Iris pigment epithelial cell (primary cell): Measurements from ENCODE around the gene PPP2R2C.

Experiments
- DNase-seq: peaks from one replicate; pipeline ENCODE4 v3.0.0-alpha.2; 2011; ENCODE audit warnings: low read depth

Gene PPP2R2C

DNA sequence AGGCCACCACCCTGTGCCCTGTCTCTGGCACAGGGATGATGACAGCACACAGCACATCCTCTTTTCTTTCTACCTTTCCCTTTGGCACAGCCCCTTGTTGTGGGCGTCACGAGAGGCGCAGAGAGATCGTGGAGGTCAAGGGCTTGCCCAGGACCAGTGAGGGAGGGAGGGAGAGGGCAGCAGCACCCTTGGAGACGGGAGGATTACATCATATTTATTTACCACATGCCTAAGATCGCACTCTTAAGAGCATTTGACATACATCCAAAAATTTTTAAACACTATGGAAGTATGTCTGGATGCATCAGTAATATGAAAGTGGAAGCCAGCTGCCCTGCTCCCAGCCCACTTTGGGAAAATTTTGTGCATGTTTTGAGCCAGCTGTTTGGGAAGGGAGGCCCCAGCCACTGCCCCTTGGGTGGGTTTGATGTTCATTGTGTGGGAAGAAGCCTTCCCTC, 190.1 kb downstream of the PPP2R2C start:
- DNase-seq: peak; percentile 42

DNA sequence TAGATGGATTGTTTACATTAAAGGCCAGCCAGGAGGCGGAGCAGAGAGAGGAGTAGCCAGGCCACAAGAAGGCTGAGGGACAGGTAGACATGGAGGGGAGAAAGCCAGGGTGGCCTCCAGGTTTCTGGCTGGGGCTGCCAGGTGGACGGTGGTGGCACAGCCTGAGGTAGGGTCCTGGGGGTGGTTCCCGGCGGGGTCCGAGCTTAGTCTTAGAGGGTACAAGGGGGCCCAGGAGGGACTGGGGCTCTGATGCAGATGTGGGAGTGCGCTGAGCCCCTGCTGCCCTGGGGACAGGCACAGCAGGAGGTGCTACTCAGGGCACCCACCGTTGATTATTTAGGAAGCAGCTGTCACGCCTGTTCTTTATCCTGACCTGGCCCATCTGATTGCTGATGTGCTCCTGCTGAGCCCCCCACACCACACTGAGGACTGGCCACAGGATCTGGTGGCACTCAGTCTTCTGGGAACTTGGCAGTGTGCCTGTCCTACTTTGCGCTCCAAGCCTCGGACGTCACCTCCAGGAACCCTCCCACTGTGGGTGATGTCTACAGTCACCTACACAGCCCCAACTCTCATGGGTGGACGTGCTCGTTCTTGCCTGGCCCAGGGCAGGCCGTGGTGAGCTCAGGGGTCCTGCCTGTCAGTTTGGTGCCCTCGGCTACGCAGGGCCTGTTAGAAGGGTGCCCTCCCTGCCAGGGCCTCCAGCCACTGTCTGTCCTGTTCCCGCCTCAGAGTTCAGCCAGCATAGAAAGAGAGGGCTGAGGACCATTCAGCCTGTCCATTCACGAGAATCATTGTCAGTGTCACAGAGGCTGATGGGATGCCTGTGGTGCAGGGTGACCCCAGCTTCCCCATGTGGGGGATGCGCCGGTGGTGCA, 190.7 kb downstream of the PPP2R2C start:
- no peak for DNase-seq

DNA sequence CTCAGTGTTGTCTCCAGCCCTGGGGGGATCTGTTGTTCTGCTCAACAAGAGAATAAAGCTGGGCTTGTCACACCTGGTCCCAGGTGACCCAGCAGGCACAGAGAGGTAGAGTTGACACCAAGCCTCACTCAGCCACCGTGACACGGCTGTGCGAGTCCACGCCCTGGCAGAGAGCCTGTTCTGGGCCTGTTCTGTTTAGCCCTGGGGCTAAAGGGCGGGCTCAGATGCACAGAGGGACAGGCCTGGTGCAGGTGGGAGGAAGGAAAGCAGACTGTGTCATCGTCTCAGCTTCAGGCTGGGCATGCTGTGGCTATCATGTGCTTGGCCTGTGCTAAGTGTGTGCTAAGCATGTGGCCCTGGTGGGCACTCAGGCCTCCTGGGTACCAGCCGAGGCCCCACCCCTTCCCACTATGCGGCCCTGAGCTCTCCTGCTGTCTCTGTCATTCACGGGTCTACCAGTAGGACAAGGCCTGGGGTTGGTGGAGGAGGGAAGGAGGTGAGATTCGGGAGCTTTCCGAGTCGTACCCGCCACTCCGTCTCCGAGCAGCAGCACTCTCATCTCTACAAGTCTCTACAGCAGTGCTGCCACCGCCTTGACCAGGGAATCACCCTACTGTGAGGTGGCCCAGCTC, 191.9 kb downstream of the PPP2R2C start:
- DNase-seq: no peak

DNA sequence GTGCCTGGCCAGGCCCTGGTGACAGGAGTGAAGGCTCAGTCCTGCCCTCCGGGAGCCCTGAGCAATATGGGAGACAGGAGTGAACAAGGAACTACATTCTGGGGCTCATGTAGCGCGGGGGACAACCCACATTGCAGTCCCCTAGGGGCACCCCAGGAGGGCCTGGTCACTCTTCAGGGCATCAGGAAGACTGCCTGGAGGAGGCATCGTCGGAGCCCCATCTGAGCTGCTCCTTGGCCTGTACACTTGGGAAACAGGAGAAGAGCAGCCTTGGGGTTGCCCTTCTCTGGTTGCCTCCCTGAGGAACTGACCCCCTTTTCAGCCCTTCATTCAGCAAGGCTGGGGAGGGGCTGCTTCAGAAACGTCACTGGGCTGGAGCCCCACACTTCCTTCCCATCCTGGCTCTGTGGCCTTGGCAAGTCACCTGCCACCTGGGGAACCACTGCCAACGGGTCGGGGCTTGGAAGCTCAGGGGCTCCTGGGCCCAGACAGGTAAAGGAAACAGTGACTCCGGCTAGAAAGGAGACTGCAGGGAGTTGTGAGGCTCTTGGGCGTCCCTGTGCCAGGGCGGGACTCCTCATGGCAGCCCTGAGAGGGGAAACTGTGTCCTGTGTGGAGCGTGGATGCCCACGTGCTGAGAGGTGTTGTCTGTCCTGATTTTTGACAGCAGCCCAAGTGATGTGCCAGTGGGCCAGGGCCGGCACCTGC, 192.7 kb downstream of the PPP2R2C start:
- DNase-seq: no peak

DNA sequence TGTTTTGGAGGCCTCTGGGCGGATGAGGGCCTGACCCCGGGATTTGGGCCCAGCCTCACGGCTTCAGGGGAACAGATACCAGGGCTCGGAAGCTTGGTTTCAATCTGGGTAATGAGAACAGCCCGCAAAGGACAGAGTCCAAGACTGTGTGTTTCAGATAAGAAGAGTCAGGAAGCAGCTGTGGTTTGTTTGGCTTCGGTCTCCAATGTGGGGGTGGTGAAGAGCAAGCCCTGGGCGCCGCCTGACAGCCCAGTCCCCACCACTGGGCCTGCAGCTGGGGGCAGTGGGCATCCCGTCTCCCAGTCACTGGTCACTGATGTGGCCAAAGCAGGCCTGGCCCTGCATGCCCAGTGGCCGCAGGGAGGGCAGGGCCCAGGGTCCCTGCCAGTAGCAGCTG, 193.6 kb downstream of the PPP2R2C start:
- DNase-seq: peak; percentile 65

DNA sequence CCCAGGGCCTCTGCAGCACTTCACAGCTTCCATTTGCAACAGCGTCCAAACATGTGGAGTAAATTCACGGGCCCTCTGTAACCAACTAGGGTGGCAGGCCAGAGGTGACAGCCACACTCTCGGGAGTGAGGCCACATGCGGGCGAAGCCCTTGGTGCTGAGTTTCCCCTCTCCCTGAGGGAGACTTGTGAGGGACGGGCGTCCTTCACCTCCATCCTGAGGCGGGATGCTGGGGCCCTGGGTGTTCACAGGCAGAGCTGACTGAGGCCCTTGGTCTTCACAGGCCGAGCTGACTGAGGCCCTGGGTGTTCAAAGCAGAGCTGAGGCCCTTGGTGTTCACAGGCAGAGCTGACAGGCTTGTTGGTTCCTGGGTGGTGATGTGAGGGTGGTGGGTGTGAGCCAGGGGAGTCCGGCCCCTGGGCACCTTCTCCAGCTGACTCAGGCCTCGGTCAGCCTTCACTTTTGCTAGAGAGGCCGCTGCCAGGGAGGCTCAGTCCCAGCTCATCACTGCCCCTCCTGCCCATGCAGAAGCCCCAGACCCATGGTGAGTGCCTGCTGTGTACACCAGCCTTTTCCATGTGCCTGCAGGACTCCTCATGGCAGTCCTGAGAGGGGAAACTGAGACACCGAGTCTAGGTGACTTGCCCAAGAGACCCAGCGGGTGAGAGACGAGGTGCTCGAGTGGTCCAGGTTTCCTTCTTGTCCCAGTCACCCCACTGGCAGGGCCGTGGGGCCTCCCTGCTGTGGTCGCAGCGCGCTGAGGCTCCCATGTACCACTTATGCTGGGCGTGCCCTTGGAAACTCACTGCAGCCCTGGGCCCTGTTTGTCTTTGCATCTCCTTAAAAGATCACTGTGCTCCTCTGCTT, 194.2 kb downstream of the PPP2R2C start:
- DNase-seq: no peak

DNA sequence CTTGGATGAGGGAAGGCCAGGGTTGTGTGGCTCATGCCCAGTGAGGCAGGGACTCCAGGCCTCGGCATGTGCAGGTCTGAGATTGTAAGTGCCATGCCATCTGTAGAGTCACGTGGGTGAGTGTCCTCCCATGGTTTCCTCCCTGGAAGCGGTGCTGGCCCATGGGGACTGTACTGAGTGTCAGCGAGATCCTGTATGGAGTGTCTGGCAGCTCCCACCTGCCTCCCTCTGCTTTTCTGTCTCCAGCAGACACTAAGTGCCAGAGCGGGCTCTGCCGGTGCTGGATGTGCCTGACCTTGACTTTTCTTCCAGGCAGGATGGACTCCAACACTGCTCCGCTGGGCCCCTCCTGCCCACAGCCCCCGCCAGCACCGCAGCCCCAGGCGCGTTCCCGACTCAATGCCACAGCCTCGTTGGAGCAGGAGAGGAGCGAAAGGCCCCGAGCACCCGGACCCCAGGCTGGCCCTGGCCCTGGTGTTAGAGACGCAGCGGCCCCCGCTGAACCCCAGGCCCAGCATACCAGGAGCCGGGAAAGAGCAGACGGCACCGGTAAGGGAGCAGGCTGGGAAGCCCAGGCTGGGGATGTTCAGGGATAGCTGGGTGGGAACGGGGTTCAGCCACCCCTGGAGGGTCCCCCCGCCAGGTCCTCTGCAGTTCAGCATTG, 195.1 kb downstream of the PPP2R2C start:
- no peak for DNase-seq

DNA sequence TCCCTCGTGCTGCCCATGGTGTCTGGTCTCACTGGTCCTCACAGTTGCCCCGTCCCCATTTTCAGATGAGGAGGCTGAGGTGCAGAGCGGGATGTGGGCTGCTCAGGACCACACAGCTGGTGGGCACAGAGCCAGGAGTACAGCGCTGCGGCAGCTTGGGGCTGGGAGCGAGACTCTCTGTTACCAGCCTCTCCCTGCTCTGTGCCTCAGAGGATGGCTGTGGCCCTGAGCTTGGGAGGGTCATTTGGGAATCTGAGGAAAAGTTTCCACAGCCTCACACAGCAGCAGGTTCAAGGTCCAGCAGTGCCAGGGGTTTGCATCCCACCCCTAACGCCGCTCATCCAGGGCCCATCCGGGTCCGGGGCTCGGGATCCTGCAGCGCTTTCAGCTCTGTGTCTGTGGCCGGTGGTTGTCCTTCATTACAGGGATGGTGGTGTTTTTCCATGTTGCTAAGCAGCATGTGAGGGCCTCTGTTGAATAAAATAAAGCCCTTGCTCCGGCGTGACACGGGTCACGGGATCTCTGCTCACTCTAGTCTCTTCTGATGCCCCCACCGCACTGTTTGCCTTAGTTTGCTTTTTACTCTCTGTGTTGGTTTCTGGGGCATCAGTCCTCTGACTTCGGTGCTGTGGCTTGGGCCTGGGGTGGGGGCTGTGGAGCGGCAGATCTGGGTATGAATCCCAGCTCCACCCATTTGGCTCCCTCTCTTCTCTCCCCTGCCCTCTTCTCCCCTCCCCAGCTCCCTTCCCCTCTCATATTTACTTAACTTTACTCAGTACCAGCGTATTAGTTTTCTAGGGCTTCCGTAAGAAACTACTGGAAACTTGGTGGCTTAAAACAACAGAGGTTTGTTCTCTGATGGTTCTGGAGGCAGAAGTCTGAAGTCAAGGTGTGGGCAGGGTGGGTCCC, 196.3 kb downstream of the PPP2R2C start:
- no peak for DNase-seq

DNA sequence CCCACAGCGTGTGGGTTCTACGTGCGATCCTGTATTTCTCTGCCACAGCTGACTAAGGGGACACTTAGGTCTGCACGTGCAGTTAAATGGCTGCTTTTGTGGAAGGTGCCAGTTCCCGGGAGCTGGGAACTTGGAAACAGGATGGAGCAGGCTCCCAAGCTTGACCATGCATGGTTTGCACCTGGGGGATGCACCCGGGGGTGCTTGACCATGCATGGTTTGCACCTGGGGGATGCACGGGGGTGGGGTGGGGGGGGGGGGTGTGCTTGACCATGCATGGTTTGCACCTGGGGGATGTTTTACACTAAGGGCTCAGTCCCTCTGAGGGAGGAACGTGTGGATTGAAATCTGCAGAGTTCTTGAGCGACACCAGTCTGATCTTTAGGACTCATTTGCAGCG, 197.1 kb downstream of the PPP2R2C start:
- DNase-seq: no peak

DNA sequence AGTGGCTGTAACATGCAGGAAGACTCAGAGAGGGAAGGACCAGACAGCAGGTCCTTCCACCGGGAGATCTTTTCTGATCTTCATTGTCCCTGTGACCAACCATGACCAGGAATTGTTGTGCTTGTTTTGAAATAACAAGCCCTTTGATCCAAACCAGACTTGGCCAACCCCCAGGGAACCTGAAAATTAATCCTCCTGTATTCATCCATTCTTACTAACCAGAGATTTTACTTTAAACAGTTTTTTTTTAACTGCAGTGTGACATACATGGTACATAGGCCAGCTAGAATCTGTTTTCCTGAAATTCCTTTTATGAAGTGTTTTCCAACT, 198.8 kb downstream of the PPP2R2C start:
- DNase-seq: no peak

DNA sequence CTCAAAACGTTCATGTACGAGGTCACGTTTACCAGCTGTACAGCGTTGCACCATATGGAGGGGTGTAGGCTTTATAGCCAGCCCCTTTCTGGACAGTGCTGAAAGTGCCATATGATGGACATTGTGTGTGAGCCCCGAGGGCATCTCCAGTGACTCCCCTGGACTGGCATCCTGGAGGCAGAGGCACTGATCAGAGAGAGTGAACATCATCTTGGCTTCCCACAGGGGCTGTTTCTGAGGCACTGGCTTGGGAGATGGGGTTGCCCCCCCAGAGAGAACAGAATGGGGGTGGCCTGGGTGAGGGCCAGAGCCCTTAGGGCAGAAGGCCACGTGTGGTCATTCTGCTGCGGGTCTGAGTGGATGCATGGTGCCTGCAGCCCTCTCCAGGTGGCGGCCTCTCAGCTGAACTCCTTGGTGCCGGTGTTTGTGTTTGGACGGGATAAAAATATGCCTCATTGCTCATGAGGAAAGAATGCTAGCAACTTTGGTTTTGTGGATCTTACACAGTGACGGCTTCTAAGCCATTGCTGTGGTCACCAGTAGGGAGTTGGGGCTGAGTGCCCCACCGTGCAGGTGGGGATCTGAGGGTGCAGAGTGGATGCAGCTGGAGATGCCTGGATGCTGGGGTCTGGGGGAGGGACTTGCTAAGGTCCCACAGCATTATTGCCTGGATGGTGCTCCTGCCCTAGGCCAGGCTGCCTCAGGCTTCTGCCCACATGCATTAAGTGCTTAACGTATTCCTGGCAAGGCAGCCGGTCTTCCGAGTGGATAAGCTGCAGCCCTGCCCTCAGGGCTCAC, 199.4 kb downstream of the PPP2R2C start:
- DNase-seq: peak; percentile 84

DNA sequence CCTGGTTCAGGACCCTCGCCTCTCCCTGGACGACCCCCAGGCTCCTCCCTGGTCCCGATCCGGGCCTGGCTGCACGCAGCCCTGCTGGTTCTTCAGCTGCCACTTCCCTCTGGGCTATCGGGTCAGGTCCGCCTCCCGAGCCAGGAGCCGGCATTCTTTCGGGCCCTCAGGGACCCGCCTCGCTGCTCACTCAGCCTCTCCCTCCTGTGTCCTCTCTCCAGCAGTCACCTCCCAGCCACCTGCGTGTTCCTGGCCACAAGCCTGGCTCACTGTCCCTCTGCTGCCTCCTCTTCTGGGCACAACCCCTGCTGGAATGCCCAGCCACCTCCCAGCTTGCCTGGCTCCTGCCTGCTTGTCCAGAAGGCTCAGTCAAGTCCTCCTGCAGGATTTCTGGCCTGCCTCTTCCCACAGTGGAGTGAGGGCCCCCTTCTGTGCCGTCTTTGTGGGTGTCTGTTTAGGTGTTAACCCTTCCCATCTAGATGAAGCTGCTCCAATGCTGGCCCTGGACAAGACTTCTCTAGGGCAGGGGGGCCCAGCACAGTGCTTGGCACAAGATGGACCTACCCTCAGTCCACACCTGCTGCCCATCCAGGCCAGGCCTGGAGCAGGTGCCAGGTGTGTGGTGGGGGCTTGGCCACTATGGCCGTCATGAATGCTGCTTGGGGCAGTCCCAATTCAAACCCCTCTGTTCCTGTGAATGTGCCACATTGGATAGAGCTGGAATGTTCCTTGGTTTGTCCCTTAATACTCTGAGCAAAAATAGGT, 200.5 kb downstream of the PPP2R2C start:
- DNase-seq: no peak

DNA sequence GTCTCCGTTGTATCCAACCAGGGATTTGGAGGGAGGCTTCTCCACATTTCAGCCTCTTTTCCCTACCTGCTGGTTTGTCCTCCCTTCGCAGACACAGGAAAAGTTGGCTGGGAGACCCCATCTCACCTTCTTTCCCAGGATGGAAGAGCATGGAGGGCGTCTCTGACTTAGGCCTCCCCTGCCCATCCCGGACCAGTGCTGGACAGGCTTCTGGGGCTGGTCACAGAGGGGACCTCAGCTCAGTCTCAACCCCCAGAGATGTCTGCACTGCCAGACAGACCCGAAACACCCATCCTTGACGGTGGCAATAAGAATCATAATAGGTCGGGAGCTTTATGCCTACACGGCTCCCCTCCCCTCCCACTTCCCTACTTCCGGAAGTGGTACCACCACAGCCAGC, 201.2 kb downstream of the PPP2R2C start:
- no peak for DNase-seq

DNA sequence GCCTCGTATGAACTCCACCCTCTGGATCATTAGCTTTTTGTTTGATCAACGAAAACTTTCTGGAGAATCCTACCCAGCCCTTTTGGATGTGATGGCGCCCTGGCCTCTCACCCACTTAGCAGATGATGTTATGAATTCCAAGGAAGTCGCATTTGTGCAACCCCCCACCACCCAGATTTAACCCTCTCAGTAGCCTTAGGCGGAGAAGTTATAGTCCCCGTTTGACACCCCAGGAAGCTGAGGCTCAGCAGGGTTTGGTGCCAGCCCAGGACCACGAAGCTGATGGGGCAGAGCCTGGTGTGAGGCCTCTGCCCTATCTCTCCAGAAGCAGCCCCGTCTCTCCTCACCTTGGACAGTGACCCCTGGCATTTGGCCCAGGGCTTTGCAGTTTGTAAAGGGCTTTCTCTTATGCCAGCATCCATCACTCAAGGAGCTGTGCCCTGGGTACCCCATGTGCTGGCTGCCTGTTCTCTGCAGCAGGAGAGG, 201.7 kb downstream of the PPP2R2C start:
- peak; percentile 28 for DNase-seq
